NCI-H69 (cell line): ENCODE results near the gene CABP4.

Experiments
- DNase-seq: peaks from one replicate; lab custom pipeline; 2025; lab: John Stamatoyannopoulos, UW

CABP4 gene

DNA sequence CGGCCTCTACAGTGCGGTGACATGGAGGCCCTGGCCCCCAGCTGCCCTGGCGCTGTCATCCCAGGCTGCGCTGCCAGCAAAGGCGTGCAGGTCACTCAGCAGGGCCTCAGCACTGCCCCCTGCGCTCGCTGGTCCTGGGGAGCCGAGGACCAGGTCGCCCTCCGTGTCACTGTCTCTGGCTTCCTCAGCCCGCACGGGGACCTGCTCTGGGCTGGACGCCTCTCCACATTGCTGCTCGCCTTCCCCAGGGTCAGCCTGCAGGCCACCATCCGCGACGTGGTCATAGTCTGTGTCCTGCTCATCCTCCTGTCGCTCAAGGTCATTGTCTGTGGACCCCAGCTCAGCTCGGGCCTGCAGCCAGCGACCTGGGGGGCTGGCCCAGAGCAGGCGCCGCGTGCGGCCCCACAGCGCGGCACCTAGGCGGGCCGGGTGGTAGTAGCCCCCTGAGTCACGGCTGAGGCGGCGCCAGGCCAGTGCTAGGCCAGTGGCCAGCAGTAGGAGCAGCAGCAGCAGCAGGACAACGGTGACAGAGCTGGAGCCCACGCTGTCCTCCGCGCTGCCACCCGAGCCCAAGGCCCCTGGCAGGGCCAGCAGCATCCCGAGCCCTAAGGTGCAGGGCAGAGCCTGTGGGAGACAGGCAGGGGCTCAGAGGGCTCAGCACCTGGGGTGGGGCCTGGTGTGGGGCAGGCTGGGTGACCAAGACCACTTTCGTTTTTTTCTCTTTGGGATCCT is 19.3 kb upstream of the CABP4 start:
- no peak for DNase-seq

DNA sequence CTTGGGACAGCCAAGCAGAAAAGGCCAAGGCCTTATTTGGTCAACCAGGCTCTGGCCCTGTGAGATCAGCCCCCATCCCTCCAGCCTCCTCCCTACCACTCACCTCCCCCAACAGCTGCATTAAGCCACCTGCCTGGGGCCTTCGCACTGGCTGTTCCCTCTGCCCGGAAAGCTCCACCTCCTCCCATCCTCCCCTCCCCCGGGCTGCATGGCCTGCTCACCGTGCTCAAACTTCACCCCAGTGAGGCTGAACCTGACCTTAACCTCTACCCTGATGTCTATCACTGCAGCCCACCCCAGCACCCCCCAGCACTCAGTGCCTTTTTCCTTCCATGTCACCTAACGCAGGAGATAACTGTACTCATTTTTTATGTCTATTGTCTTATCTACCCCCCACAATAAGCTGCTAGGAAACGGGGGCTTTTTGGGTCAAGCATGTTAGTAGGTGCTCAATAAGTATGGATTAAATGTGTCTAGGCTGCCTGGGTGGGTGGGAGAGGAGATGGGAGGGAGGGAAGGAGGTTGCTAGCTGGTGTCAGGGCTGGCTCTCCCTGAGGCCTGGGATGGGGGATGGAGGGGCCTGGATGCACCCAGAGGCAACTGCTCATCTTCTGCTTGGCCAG is 18.6 kb upstream of the CABP4 start:
- DNase-seq = no peak

DNA sequence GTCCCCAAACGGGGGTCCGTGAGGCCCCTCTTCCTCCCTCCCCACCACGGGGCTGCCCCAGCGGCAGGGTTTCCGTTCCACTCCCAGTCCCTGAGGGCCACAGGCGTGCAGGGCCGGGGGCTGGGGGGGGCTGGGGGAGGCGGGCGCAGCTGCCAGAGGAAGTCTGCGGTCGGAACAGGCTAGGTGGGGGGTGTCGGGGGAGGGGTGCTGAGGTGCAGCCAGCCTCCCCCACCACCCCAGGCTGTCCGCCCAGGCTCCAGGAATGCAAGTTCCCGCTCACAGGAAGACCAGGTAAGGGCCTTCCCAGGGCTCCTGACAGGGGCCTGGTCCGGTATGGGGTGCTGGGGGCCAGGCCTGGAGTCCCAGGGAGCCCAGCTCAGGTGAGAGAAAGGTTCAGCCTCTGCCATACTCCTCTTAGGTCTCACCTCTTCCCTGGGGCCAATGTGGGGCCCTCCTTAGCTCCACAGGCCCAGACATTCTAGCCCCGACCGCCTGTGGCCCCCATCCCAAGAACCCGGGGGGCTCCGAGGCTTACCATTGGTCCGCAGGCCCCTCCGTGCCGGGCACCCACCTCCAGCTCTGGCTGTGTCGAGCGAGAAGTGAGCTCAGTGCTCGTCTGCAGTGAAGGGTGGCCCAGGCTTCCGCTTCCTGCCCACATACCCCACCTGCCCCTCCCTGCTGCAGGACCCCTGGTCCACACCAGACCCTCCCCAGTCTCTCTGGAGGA is 17.9 kb upstream of the CABP4 start, which contains the start of gene PTPRCAP:
PTPRCAP (minus strand) TSS at position 601 of the 727 bp plus-strand sequence; CDS start at position 538, 63 bp downstream.
- no peak for DNase-seq

DNA sequence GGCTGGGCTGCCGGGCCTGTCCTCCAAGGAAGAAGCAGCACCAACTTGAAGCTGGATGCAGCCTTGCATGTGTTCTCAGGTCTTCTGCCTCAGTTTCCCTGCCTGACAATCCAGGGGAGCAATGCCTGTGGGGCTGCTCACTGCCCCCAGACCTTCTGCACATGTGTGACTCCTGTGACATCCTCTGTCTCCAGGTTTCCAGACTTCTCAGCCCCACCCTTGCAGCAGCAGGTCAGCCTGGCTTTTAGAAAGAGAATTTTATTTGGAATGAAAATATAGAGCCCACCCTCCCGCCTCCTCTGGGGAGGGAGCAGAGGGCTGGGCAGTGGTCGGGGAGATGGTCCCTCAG is 17.4 kb upstream of the CABP4 start:
- DNase-seq = no peak

DNA sequence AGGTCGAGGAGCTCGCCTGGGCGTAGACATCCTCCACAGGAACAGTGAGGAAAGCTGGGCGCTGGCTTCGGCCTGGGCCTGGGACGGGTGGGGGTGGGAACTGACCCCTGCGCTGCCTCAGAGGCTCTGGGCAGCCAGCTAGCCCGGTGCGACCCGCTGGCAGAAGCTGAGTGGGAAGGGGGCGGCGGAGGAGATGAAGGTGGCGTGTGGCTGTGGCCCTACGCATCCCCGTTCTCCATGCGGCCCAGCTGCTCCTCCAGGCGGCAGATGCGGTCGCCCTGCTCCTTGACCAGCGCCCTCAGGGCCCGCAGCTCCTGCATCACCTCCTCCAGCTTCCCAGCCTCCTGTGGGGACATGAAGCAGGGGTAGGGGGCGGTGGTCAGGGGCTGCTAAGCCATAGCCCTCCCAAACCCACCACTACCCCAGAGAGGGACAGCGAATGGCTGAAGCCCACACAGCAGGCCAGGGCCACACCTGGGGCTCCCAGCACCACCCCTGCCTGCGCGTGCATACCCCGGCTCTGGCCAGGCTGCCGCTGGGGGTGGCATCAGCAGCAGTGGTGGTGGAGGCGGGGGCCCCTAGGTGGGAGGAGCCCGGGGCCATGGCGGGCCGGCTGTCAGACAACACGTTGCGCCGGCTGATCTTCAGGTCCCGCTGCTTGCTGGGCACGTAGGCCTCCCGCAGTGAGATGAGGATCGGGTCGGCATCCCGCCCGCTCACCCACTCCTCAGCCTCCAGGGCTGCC is 16.8 kb upstream of the CABP4 start:
- no peak for DNase-seq

DNA sequence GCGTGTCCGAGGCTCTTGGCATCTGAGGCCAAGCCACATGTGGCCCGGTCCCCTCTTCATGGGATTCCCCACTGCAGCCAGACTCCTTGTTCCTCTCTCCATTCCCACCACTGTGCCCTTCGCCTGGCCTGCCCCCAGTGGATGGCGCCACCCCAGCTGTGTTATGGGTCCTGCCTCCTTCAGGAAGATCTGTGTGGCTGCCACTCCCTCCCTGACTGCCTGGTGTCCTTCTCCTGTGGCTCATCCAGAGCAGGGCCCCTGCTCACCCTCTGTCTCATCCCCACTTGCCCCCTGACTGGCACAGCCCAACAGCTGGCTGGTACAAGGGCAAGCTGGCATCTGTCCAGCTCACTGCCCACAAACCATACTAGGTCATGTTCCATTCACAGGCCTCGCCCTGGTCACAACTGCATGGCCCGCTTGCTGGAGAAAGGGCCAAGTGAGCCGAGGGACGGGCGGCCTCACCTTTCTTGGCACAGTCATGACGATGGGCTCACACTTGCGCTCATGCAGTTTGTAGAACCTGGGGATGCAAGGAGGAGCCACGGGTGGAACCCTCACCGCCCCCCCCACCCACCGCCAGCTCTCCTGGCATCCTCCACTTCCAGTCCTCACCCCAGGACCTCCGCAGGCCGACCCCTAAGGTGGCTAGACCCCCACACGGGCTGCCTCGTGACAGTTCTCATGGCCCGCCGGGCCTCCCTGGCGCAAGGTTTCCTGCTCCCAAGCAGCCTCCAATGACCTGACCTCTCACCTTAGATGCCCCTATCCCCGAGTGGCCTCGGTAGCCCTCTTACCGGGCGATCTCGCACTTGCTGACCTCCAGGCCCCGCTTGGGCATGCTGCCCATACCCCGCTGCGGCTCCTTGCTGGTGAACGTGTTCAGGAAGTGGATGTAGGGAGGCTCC is 15.6 kb upstream of the CABP4 start:
- peak; percentile 19 for DNase-seq

DNA sequence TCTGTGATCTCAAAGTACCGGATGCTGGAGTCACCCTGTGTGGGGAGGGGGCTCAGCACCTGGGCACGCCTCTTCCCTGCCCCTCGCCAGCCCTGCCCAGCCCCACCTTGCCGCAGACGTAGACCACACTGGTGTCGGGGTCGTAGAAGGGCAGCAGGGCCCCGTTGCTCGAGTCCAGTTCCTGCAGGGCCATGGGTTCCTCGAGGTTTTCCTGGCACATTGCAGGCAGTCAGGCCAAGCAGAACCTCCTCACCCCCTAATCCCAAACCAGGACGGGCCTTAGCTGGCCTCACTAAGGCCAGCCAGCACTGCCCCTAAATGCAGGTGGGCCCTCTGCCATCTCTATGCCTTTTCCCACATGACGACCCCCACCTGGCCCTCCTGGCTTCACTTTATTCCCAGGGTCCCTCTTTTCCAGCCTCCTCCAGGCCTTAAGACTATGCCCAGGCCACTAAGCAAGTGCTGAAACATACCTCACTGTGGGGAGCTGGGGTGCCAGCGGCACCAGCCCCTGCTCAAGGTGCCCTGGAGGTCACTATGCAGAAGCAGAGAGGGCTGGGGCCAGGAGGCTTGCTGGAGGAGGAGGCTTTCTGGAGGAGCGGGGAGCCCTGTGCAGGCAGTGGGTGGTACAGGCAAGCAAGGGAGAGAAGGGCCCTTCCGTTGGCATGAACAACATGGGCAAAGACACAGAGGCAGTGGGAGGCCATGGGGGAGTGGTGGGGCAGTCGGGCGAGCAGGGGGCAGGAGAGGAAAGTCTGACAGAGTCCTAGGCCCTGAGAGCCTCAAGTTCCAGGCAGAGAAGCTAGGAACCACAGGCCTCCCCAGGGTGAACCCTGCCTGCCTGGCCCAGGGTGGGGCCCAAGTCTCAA is 14.7 kb upstream of the CABP4 start:
- no peak for DNase-seq

DNA sequence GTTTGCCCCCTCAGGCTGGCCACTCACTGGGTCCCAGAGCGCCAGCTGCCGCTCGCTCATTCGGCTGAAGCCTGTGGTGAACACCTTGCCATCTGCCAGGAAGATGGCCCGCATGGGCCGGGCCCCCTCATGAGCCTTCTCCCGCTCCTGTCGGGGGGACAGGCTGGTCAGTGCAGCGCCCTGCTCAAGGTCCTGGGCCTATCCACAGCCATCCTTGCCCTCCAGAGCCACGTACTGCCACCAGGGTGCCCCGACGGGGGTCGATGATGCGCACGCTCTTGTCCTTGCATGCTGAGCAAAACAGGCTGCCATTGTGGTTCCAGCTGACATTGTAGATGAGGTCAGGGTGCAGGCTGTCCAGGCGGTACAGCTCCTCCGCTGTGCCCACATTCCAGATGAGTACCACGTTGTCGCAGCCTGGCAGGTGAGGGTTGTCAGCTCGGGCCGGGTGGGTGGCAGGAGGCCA is 14.0 kb upstream of the CABP4 start:
- DNase-seq = no peak

DNA sequence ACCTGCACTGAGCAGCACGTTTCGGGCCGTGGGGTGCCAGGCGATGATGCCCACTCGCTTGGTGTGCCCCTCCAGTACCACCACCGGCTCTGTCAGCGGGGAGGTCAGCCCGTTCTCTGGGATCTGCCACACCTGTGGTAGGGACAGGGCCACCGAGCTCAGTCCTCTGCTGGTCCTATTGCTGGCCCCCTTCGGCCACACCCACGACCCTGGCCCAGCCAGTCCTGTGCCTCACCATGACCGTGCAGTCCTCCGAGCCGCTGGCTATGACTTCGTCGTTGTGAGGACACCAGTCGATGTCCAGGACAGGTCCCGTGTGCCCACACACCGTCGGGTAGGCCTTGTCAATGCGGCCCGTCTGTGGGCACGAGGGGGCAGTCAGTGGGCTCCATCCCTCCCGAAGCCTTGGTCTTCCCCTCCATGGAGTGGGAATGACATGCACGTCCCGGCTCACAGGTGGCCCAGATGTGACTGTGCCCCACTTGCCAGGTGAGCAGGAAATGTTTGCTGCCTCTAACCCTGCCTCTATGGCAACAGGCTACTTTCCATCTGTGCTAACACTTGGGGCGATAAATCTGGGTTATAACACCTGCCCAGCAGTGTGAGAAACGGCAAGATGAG is 13.3 kb upstream of the CABP4 start:
- no peak for DNase-seq

DNA sequence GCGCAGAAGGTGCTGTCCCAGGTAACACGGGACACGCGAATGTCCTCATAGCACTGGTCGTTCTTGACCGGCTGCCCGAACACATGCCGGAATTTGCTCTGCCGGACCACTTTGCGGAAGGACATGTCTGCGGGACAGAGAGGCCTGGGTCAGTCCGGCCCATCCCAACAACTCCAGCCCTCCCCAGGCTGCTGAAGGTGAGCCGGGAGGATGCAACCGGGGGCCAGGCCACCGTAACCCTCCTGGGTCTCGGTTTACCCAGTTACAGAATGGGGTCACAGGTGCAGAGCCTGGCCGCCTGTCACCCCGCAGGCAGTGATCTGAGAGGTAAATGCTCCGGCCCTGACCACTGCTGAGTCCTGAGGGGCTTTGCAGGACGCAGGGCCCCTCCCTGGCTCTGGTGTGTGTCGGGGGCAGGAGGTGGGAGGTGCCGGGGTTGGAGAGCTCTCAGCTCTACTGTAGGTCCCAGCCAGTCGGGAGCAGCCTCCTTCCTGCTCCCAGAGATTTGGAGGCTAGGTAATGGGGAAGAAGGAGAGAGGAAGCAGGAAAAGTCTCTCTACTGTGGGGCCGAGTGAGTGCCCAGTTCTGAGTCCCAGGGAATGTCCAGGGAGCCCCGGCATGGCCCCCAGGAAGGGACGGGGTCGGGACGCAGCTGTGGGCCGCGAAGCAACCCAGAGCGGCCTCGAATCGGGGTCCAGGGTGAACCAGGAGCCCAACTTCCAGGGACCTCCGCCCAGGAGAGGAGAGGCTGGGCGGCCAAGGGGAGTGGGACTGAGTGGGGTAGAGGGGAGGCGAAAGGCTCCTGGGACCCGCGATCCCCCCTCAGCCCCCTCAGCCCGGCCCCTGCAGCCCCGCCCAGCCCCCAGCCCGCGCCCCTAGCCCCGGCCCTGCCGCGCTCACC is 12.4 kb upstream of the CABP4 start:
- peak; percentile 40 for DNase-seq

DNA sequence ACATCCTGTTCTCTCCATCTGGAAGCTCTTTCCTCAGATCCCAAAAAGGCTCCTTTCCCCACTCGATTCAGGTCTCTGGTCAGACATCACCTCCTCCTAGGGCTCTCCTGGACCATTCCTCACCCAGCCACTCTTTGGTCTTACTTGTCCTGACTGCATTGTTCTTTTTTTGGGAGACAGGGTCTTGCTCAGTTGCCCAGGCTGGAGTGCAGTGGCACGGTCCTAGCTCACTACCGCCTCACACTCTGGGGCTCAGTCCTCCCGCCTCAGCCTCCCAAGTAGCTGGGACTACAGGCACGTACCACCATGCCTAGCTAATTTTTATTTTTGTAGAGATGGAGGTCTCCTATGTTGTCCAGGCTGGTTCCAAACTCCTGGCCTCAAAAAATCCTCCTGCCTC is 9.6 kb upstream of the CABP4 start:
- no peak for DNase-seq

DNA sequence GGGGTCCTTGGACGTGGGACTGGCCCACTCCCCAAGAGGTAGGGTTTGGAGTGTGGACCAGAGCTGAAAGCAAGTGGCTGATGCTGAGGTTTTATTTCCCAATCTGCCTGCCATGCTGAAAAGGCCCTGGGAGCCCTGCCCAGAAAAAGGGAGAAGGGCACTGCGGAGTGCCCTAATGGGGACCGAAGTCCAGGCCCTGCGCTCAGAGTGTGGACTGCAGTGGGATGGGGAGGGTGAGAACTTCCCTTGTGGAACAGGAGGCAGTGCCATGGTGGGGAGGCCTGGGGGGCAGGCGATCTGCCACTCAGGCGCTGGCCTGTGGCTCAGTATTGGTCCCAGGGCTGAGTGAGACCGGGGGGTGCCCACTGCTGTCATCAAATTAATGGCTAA is 6.9 kb upstream of the CABP4 start:
- DNase-seq = no peak

DNA sequence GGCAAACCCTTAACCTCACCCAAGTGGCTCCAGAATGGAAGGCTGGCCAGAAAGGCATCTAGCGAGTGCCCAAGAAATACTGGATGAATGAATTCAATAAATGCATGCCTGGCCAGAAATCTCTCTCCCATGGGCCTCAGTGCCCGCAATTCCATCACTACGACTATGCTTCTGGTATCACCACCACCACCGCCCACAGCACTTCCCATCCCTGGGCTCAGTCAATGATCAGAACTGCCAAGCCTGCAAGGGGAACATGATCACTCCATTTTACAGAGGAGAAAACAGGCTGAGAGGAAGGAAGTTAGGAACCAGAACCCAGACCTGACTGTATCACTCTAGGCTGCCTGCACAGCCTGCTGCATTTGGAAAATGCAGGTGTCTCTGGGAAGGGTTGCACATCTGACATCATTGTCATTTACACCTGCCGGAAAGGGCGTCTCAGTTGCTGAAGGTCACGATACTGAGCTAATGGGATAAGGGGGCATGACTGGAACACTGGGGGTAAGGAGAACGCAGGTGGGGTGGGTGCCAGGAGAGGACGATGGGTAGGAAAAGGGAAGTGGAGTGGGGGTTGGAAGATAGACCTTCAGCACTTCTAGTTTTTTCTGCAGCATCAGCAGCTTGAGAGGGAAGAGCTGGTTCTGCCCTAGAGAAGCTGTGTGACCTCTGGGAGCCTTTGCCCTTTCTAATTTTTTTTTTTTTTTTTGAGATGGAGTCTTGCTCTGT is 5.9 kb upstream of the CABP4 start:
- no peak for DNase-seq

DNA sequence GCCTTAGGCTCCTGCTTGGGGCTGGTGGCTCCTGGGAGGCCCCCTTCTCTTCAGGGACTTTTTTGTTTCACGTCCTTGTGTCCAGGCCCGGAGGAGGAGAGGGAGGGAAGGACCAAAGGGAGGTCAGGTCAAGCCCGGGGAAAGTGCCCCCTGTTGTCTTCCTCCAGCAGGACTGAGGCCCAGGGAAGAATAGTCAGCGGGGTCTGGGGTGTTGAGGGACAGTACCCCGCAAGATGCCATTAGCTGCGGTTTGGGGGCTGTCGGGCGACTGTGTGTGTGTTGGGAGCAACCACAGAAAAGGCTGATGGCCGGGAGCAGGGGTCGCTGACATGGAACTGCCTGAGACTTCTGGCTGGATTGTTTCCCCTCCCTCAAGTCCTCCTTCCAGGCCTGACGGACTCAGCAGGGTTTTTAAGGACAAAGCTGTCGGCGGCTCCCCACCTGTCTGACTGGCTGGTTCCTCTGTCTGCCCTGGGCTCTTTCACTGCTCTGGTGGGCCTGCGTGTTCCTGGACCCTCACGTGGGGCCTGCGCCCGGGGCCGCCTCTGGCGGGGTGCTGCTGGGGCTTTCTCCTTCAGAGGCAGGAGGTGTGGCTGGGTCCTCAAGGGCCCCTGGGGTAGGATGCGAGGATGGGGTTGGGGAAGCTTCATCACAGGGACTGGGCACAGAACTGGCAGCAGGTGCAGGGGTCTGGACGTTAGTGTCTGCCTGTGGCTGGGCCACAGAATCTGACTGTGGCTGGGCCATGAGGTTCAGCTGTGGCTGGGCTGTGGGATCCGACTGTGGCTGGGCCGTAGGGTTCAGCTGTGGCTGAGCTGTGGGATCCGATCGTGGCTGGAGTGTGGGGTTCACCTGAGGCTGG is 4.1 kb upstream of the CABP4 start:
- no peak for DNase-seq

DNA sequence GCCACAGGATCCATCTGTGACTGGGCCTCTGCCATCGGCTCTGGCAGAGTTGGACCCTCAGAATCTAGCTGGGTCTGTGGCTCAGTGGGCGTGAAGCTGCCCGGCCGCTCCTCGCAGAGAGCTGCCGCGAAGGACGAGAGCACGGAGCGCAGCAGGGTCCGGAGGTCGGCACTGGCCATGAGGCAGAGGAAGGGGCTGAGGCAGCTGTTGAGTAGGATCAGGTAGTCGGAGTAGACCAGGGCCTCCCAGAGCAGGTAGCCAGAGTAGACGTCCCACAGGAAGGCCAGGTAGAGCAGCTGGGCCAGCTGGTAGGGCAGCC is 3.5 kb upstream of the CABP4 start:
- DNase-seq = no peak

DNA sequence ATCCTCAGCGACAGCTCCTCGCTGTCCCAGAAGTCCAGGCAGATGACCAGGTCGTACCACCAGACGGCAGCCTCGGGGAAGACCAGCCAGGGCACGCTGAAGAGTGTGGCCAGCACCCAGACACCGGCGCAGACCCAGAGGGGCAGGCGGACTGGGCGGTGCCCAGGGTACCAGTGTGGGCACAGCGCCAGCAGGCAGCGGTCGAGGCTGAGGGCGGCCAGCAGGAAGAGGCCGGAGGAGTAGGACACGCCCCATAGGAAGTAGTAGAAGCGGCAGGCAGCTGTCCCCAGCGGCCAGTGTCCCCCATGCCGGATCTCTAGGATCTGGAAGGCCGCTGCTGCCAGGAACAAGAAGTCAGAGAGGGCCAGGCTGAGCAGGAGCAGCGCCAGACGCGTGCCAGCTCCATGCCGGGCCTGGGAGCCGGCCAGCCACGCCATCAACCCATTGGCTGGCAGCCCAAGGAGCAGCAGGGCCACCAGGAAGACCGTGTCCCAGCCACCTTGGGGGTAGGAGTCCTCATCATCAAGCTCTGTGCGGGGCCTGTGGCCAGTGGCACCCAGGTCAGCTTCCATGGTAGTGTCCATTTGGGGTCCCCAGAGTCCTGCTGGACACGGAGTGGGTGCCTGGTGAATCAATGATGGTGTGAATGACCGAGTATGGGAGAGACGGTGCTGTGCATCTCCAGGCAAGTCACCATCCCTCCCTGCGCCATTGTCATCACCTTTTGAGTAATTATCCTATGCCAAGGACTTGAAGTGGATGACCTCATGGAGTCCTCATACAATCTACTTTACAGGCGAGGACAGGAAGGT is 2.8 kb upstream of the CABP4 start, which contains the start of gene GPR152:
GPR152 (minus strand) TSS at position 589 of the 812 bp plus-strand sequence; CDS start at position 584, 5 bp downstream.
- peak; percentile 68 for DNase-seq
